OCI-LY7 (cell line): Measurements from ENCODE around the gene TPD52L2.

Source experiments
- EZH2phosphoT487 ChIP-seq: fragments of 200-600 bp; sonication (generic); IDR thresholded peaks from 2 replicates; pipeline ENCODE4 v1.6.1; 2018; ENCODE audit warnings: low read depth, borderline replicate concordance, mild to moderate bottlenecking, mixed run types, antibody characterized with exemption, low read length, moderate library complexity, mixed read lengths
- TF ChIP-seq, protein P1 (sequence below): fragments of 200-600 bp; sonication (generic); conservative IDR thresholded peaks from 2 replicates; pipeline ENCODE4 v1.5.1; 2014; ENCODE audit warnings: mild to moderate bottlenecking, antibody characterized with exemption, low read length, moderate library complexity, mixed read lengths

DNA sequence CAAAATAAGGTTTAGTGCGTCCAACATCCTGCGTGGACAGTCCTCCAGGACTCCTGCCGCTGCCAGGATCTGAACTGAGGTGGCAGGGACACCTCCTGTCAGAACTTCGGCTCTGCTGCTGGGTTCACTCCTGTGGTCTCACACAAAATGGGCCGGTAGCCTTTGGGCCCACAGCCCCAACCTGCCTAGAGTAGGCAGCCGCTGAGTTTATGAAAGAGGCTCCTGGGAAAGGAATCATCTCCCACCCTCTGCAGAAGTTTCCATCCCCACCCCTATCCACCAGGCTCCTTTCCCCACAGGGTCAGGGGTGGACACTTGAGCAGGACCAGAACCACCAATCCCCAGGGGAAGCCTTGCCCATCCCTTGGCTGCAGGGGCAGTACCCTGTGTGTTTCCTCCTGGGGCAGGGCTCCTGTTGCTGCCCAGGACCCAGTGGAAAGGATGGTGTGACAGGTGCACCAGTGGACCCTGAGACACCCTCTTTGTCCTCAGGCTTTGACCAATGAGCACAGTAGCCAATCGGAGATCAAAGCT is 5.8 kb upstream of the TPD52L2 start:
- TF ChIP-seq, protein P1, sequence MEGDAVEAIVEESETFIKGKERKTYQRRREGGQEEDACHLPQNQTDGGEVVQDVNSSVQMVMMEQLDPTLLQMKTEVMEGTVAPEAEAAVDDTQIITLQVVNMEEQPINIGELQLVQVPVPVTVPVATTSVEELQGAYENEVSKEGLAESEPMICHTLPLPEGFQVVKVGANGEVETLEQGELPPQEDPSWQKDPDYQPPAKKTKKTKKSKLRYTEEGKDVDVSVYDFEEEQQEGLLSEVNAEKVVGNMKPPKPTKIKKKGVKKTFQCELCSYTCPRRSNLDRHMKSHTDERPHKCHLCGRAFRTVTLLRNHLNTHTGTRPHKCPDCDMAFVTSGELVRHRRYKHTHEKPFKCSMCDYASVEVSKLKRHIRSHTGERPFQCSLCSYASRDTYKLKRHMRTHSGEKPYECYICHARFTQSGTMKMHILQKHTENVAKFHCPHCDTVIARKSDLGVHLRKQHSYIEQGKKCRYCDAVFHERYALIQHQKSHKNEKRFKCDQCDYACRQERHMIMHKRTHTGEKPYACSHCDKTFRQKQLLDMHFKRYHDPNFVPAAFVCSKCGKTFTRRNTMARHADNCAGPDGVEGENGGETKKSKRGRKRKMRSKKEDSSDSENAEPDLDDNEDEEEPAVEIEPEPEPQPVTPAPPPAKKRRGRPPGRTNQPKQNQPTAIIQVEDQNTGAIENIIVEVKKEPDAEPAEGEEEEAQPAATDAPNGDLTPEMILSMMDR: no peak
- TF ChIP-seq EZH2phosphoT487: no peak
